Lower leg skin (tissue), 3 donors: ENCODE data around the gene OR5M11.

ENCODE experiments used
- POLR2A ChIP-seq, 2 donors: fragments of 450-650 bp; IDR thresholded peaks; one replicate each; pipeline ENCODE4 v1.6.1; 2016 to 2017; ENCODE audit warnings: antibody characterized with exemption in 2 of 2, mild to moderate bottlenecking in 1 of 2, moderate library complexity in 1 of 2
- TF ChIP-seq, protein P1 (sequence below), 3 donors: fragments of 450-650 bp; IDR thresholded peaks; one replicate each; pipeline ENCODE4 v1.5.1; 2016; ENCODE audit warnings: antibody characterized with exemption in 3 of 3, mild to moderate bottlenecking in 3 of 3, moderate library complexity in 2 of 3

DNA sequence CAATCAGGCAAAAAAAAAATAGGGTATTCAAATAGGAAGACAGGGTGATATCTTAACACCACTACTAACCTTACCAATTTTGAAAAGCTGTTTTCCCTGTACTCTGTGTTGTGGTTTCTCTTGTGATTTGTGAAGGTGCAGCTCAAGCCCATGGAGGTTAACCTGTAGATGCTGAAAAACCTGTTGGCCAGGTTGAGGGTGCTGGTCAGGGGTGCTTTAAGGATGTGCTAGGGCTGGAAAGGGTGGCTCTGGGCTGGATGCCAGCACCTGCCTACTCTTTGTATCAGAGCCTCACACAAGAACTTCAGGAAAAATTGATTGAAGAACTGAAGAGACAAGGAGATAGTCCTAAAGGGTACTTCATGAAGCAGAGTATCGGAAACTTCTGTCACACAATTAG lies 33.6 kb downstream of the OR5M11 start:
- TF ChIP-seq, protein P1, sequence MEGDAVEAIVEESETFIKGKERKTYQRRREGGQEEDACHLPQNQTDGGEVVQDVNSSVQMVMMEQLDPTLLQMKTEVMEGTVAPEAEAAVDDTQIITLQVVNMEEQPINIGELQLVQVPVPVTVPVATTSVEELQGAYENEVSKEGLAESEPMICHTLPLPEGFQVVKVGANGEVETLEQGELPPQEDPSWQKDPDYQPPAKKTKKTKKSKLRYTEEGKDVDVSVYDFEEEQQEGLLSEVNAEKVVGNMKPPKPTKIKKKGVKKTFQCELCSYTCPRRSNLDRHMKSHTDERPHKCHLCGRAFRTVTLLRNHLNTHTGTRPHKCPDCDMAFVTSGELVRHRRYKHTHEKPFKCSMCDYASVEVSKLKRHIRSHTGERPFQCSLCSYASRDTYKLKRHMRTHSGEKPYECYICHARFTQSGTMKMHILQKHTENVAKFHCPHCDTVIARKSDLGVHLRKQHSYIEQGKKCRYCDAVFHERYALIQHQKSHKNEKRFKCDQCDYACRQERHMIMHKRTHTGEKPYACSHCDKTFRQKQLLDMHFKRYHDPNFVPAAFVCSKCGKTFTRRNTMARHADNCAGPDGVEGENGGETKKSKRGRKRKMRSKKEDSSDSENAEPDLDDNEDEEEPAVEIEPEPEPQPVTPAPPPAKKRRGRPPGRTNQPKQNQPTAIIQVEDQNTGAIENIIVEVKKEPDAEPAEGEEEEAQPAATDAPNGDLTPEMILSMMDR (IDR thresholded peaks at IDR 0.05) = no peak
- TF ChIP-seq POLR2A (IDR thresholded peaks at IDR 0.05) = no peak
